Renal pelvis (tissue), 12 donors: ENCODE measurements around the gene EPHA1. TPM values are rescaled to one million over a fixed set of nuclear protein-coding genes. Genes with fewer than 3 reads are reported as not detected.
A peak's percentile ranks its signal among the peaks of the same experiment; 100 is the strongest.

Experiments used
- DNase-seq: peaks from one replicate; pipeline ENCODE4 v3.0.0-alpha.2; 2013
- long read RNA-seq, 16 experiments: transcript quantifications; one replicate each; lab custom pipeline, GENCODE V29; 2026
- polyA plus RNA-seq, 3 donors: library from polyadenylated mRNA; unstranded; fragments of 120-200 nt; gene quantifications; one replicate each; pipeline ENCODE4 v1.2.1, GENCODE V29; 2013; ENCODE audit not compliant: insufficient read length in 3 of 3

The EPHA1 gene
- polyA plus RNA-seq, result 10 to 100 TPM; 18.3 to 25.0 (median 18.6) TPM
- long read RNA-seq, donor 1, partial matches to known transcripts, result 0 of 3 reads
- long read RNA-seq, donor 1, other reads (novel, unspliced or antisense), result 0 of 3 reads
- long read RNA-seq, donor 2, partial matches to known transcripts, result 7 of 10 reads
- long read RNA-seq, donor 2, other reads (novel, unspliced or antisense), result 0 of 10 reads
- long read RNA-seq, donor 3, partial matches to known transcripts, result 0 of 1 reads
- long read RNA-seq, donor 3, other reads (novel, unspliced or antisense), result 0 of 1 reads
- long read RNA-seq, donor 4, partial matches to known transcripts, result 8 of 10 reads
- long read RNA-seq, donor 4, other reads (novel, unspliced or antisense), result 0 of 10 reads
- long read RNA-seq, donor 5, result 0 reads
- long read RNA-seq, donor 6, partial matches to known transcripts, result 188 of 209 reads
- long read RNA-seq, donor 6, other reads (novel, unspliced or antisense), result 20 of 209 reads
- long read RNA-seq, donor 7, partial matches to known transcripts, result 191 of 199 reads
- long read RNA-seq, donor 7, other reads (novel, unspliced or antisense), result 5 of 199 reads
- long read RNA-seq, donor 8, result 0 reads
- long read RNA-seq, donor 9, partial matches to known transcripts, result 0 of 3 reads
- long read RNA-seq, donor 9, other reads (novel, unspliced or antisense), result 0 of 3 reads
- long read RNA-seq, donor 10, partial matches to known transcripts, result 0 of 1 reads
- long read RNA-seq, donor 10, other reads (novel, unspliced or antisense), result 0 of 1 reads
- long read RNA-seq, donor 11, partial matches to known transcripts, result 7 of 10 reads
- long read RNA-seq, donor 11, other reads (novel, unspliced or antisense), result 0 of 10 reads
- long read RNA-seq, donor 12, partial matches to known transcripts, result 0 of 2 reads
- long read RNA-seq, donor 12, other reads (novel, unspliced or antisense), result 0 of 2 reads
- long read RNA-seq, donor 13, result 0 reads
- long read RNA-seq, donor 14, transcript EPHA1-201 (18 exons, 3,363 nt), result major isoform, 6 of 6 reads
- long read RNA-seq, donor 14, partial matches to known transcripts, result 0 of 6 reads
- long read RNA-seq, donor 14, other reads (novel, unspliced or antisense), result 0 of 6 reads
- long read RNA-seq, donor 15, partial matches to known transcripts, result 8 of 9 reads
- long read RNA-seq, donor 15, other reads (novel, unspliced or antisense), result 0 of 9 reads
- long read RNA-seq, donor 16, partial matches to known transcripts, result 138 of 148 reads
- long read RNA-seq, donor 16, other reads (novel, unspliced or antisense), result 9 of 148 reads

DNA sequence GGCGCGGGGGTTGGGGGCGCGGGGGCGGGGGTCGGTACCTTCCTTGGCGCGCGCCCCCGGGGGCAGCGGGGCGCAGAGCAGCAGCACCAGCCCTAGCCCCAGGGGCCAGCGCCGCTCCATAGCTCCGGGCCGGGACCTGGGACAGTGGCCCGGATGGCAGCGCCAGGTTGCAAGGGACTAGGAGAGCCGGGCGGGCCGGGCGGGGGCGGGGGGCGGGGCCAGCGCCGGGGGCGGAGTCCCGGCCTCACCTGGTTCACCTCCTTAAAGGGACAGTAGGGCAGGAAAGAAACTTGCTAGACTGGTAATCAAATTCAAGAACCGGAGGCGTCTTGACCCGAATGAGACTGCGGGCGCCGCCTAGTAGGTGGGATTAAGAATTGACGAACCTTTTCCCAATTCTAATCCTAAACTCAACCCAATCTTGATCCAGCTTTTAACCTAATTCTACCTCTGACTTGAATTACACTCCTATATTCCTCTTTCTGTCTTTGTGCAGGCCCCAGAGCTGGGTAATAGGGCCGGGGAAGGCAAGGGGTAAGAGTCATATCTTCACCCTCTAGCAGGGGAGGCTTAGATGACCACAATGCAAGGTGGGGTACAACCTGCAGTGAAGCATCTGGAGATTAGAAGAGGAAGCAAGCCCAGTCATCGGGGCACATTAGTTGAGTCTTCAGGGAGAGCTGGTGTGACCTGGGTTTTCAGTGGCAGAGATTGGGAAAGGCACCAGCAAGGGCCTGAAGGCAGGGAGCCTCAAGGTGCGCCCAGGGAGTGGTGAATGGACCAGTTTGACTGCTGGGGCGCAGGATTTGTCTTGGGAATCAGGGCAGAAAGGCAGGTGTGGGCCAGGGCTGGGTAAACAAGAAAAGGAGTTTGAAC is at the start of gene EPHA1:
TSS of gene EPHA1 (minus strand) at position 171 of the 876 bp plus-strand sequence. CDS start at position 120, 51 bp downstream.
- DNase-seq, result peak; percentile 45

DNA sequence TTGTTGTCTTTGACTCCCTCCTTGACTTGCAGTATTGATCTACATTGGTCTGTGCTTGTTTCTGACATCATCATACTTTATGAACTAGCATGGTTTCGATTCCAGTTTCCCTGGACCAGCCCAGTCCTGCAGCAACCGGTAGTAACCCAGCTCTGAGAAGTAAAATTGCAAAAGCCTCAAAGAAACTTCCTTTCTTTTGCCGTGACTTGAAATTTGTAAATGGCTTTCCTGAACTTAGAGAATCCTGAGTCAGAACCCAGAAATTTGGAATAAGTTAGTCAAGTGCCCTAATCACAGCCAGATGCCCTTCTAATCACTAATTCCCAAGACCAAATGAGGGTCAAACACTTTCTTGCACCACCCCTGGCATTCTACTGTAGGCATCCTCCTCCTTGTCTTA is 49.6 kb upstream of the EPHA1 start:
- DNase-seq, result no peak

DNA sequence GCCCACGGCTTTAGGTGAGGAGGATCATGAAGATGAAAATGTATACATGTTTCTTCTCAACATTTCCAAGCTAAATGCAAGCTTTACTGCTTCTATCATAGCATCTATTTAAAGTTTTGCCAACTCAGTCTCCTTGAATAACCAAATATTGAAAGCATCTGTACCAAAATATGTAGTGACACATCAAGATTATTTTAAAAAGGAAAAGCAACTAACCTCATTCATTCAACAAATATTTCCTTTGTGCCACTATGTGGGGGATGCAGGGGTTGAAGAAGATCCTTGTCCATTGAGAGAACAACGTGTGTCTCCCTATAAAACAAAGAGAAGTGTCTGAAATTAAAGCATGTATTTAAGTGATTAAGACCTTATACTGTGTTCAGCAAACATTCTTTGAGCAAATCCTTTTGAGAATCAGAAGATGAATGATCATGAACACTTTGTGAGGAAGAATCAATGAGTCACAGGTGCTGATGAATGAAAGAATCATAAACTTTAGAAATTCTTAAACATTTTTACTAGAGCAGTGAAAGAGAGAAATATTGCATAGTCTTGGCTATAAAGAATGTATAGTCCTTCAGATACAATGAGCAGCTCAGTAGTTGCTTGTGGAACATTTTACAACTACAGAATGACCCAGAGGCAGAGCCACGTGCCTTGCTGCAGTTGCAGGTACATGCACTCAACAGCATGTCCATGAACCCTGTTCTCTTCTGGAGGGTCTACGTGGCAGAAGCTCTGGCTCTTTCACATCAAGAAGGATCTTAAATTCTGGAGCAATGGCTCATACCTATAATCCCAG is 48.5 kb upstream of the EPHA1 start:
- DNase-seq, result no peak

DNA sequence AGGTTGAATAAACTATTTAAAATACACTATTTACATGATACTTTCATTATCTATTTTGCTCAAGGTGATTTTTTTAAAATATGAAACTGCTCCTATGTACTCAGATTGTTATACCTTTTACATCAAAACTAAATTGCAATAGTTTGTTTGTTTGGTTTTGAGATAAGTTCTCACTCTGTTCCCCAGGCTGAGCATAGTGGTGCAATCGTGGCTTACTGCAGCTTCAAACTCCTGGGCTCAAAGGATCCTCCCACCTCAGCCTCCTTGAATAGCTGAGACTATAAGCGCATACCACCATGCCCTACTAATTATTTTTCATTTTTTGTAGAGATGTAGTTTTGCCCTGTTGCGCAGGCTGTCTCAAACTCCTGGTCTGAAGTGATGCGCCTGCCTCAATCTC is 47.3 kb upstream of the EPHA1 start:
- no peak for DNase-seq

DNA sequence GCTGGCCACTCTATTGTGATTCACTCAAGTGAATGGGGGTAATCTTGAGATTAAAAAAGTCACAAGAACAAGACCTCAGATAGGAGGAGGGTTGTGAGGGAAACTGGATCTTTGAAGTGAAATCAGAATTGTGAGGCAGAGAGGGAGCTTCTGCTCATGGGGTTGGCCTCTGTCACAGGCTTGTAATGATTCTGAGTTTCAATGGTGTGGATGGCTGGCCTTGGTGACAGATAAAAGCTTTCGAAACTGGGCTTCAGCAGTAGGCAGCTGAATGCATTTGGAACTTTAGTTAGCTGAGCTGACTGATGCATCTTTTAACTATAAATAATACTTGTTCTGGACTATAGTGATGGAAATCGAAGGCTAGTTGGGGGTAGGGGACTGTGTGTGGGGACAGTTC is 46.8 kb upstream of the EPHA1 start:
- no peak for DNase-seq

DNA sequence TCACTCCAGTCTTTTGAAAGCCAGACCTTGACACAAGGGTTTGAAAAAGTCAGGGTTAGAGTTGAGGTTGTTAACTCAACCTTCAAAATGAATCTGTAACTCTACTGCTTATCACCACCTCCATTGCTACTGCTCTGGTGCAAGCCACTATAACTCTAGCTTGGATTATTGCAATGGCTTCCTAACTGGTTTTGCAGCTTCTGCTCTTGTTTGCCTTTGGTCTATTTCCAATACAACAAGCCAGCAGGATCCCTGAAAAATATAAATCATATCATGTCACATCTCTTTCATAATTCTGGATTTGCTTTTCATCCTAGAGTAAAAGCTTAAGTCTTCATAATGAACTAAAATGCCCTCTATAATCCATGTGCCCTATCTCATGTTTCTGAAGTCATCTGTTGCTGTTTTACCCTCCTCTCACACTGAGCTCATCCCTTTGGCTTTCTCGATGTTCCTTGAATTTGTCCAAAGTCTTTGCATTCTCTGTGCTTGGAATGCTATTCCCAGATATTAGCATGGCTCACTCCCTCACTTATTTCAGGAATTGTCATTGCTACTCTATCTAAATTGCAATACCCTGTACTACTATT is 45.5 kb upstream of the EPHA1 start:
- DNase-seq, result no peak

DNA sequence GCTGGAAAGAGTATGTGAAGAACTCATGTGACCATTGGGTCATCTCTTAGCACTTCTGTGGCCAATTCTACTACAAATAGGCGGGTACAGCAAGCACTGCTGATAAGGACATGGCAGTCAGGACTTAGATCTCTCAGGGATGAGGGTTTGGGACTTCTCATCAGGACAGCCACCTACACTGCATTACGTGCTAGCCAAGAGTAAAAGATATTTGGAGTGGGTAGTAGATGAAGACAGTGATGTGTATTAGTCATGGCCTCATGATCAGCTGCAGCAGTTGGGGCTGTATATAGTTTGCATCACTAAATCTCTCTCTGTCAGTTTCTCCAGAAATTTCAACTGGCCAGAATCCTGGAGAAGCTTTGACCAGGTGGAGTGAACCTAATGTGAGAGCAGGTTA is 43.8 kb upstream of the EPHA1 start:
- DNase-seq, result no peak

DNA sequence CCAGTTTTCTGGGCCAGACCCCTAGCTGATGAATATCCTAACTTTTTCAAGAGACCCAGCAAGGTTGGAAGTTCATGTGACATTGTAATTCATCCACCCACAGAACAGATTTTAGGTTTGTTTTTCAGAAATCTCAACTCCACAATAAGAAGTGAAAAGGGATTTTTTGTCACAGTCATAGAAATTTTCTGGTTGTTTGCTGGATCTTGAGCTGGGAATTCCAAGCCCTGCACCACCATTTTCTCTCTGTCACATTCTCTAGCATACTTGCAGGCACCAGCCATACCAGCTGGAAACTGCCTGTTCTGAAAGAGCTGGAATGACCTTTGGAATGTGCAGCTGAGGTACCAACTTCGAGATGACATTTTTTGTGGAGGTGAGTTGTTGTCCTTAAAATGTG is 43.1 kb upstream of the EPHA1 start:
- DNase-seq, result no peak

DNA sequence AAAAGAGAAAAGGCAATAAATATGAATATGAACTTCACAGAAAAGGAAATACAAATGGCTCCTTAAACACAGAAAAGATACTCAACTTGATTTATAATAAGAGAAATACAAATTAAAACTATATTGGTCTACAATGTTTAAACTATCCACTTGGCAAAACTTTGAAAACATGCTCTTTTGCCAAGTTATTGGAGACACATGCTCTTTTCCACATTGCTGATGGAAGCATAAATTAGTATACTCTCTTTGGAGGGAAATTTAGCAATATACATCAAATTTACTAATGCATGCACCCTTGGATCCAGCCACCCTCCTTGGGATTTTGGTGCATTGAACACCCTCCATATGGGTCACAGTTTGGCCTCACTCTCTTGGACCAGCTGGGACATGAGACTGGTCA is 42.5 kb upstream of the EPHA1 start:
- DNase-seq, result no peak

DNA sequence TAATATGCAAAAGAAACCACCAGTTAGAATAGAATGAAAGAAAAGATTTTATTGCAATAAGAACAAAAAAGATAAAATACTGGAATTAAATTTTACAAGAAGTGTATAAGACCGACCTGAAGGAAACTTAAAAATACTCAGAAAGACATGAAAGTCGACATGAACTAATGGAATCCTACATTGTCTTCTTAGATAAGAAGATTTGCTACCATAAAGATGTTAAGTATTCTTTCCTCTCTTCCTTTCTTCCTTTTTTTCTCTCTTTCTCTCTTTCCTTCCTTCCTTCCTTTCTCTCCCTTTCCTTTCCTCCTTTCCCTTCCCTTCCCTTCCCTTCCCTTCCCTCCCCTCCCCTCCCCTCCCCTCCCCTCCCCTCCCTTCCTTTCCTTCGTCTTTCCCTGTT is 41.1 kb upstream of the EPHA1 start:
- no peak for DNase-seq

DNA sequence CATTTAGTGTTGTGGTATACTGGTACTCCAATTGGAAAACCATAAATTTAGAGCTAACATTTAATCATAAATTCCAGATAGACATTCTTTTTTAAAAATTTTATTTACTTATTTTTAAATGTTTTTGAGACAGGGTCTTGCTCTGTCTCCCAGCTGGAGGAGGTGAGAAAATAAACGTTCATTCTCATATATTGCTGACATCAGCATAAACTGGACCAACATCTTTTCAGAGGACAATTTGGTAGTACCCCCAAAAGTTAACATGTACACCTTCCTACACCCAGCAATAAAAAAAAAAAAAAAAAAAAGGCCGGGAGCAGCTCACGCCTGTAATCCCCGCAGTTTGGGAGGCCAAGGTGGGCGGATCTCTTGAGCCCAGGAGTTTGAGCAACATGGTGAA is 39.8 kb upstream of the EPHA1 start:
- DNase-seq, result no peak

DNA sequence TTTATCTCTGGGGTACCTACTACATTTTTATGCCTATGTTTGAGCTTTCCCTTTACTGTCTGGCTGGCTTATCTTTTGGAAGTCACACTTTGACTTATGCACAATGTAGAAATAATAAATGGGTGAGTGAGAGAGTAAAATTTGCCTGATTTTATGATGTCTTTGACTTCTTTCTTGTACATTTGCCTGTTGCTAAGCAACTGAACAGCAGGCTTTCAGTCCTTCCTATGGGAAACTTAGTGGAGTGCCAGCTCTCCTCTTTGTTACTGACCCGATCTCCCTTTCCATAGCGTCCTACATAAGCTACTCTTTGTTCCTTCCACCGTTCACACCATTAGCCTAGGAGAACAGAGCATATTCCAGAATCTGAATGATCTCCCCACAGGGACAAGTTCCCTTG is 38.8 kb upstream of the EPHA1 start:
- DNase-seq, result no peak

DNA sequence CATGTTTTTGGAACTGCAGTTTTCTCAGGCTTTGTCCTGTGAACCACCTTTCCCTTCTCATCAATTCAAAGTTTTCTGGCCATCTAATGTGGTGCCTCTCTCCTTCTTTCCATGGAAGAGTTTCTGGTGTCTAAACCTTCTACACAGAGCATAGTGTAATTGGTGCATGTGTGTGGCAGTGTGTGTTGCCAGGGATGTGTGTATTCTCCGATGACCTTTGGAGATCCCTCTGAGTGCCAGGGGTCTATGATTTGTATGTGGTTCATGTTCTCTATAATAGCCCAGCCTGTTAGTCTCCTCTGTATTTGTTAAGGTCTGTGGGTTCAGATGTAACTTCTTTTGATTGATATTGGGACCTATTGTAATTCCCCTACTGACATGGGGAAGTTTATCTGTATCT is 36.1 kb upstream of the EPHA1 start:
- no peak for DNase-seq

DNA sequence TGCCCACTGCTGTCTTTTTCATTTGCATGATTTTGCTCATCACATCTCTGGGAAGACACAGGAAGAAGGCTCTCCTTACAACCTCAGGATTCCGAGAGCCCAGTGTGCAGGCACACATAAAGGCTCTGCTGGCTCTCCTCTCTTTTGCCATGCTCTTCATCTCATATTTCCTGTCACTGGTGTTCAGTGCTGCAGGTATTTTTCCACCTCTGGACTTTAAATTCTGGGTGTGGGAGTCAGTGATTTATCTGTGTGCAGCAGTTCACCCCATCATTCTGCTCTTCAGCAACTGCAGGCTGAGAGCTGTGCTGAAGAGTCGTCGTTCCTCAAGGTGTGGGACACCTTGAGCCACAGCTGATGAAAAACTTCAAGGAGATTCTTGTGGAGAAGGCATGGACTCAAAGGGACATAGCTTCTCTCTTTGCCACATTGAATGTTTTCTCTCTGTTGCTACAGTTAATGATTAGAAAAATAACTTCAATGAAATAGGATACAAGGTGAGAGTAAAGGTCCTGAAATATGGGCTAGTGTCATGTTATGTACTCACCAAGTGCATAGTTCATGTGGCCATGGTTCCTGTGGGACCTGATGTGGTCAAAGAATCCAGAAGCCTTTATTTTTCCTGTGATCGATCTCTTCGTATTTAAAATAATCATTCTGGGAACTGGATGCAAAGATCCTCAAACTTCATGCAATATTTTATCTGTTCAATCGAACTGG is 35.6 kb upstream of the EPHA1 start:
- no peak for DNase-seq

DNA sequence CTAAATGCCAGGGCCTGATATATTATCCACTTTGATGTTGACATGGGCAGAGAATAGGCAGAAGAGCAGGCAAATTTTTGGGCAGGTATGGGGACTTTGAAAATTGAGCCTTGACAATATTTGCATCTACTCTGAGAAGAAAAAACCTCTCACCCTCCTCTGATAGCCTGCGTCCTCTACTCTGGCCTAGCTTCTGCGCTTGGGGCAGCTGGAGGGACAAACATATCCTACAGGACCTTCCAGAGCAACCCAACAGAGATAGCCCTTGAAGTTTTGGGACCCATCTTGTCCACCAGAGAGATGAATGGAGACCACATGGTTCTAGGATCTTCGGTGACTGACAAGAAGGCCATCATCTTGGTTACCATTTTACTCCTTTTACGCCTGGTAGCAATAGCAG is 34.5 kb upstream of the EPHA1 start, which contains the start of gene TAS2R60:
TSS of gene TAS2R60 (plus strand) at position 301 of the 400 bp plus-strand sequence. CDS start at position 301, 0 bp downstream.
- DNase-seq, result no peak

DNA sequence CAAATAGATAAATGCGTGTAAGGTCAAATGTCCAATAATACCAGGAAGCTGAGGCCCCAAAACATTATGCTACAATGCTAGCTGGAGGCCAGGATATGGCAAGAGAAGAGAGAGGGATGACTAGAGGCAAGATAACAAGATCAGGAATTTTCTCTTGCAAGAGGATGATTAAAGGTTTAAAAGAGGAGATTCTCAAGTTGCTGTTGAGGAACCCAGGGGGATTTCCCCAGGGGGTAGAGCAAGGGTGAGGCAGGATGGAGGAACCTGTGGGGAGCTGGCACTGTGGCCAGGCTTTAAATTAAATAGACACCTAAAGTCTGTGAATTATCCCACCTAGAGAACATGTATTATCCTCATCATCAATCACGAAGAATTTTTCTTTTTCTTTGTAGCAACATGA is 31.2 kb upstream of the EPHA1 start:
- no peak for DNase-seq

DNA sequence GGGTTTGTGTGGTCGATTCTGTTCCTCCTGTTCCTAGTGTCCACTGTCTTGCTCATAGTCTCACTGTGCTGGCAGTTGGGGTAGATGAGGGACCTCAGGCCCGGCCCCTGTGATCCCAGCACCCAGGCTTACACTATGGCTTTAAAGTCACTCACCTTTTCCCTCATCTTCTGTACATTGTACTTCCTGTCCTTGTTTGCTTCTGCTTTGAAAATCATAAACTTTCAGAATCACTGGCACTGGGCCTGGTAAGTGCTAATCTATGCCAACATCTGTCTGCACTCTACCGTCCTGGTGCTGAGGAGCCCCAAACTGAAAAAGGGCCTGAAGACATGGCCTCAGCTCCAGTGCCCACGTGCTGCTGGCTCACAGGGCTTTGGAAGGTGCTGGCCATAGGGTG is 28.9 kb upstream of the EPHA1 start:
- no peak for DNase-seq

DNA sequence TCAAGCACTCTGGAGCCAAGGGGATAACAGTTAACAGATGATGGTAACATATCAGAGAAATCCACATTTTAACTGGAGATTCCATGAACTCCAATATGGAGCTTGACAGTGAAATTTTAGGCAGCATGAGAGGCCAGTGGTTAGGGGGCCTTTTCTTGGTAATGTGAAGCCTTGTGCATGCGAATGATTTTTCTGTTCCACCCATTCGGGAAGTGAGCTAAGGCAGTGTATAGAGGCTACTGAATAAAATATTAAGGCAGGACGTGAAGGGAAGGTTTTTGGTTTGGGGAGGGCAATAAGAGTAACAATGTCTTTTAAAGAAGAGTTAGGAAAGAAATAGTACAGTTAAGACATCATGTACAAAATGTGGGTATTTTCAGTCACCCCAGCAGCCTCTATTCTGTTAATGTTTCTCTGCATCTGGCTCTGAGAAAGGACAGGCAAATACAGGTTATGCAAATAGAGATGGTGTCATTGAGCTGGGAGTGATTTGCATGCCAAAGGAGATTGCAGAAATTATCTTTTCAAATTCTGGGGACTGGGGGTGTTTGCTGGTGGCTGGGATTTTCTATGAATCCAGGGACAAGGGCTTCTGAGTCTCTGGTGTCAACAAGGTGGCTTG is 27.8 kb upstream of the EPHA1 start:
- DNase-seq, result no peak

DNA sequence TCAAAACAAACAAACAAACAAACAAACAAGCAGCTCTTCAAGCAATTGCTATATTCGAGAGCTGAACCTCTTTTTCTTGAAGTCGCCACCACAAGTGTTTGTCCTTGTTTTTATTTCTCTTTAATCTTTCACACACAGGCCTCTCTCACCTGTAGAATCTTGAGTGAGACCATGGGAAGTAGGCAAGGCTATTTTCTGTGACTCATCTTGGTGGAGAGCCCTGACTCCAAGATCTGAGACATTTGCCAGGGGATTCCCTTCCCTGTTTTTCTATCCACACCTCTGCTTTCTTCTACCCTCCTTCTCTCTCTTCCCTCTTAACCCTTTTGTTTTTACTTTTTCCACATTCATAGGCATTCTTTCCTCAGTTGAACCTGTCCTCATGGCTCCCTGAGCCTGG is 26.6 kb upstream of the EPHA1 start:
- no peak for DNase-seq
